Measurements from ENCODE around the gene CCNE1. TPM values are rescaled to one million over a fixed set of nuclear protein-coding genes. Genes with fewer than 3 reads are reported as not detected.

CCNE1 gene
- total RNA-seq, 2 donors from 2014 or later, result 33.3 to 34.9 TPM

GRCh38 chr19:29843180-29844051, 31.6 kb downstream of the CCNE1 start:
- H3K36me3 ChIP-seq (ENCODE audit: control insufficient read depth, insufficient read depth, low read length), result no peaks in the 10 kb centered on the region
- no peak overlapping the region for H3K9ac ChIP-seq (ENCODE audit: extremely low read depth, low read length, poor library complexity, severe bottlenecking)
- Mint-ChIP-seq H3K4me3 (peak overlapping the region; percentile 78), H3K4me1 (peaks cover 6% of the 10 kb centered on the region), H3K27me3 (ENCODE audit: insufficient read depth) (peaks cover 30% of the 10 kb centered on the region), H3K9me3 (no peaks in the 10 kb centered on the region), H3K36me3 (ENCODE audit: low read depth) (no peaks in the 10 kb centered on the region), H3K27ac (peak overlapping the region; percentile 72)
- WGBS, 2 experiments (ENCODE audit: insufficient coverage in 1 of 2, insufficient read length in 1 of 2), result 10 to 19% methylated on average over 32 to 48 of the region's 48 CpGs
- peak overlapping the region; percentile 60 for H3K4me3 ChIP-seq (ENCODE audit: low read length)
- H3K9me3 ChIP-seq (ENCODE audit: control insufficient read depth, low read length), result no peaks in the 10 kb centered on the region
- no peak overlapping the region for H3K27ac ChIP-seq (ENCODE audit: low read depth, low read length)
- DNase-seq, result peak; percentile 71
- no peaks in the 10 kb centered on the region for H3K4me1 ChIP-seq (ENCODE audit: control insufficient read depth, insufficient read depth, low read length)
- TF ChIP-seq CTCF (conservative IDR thresholded peaks at IDR 0.05), result no peak
- peaks cover 28% of the 10 kb centered on the region for H3K27me3 ChIP-seq (ENCODE audit: control insufficient read depth, insufficient read depth, low read length, poor library complexity, severe bottlenecking)

- H3K27ac ChIP-seq (ENCODE audit: low read depth, low read length), result peak overlapping the region; percentile 22
- peaks cover 6% of the 10 kb centered on the region for H3K4me1 Mint-ChIP-seq
- H3K9ac ChIP-seq (ENCODE audit: extremely low read depth, low read length, poor library complexity, severe bottlenecking), result no peak overlapping the region
- H3K9me3 ChIP-seq (ENCODE audit: control insufficient read depth, low read length), result no peaks in the 10 kb centered on the region
- H3K4me3 ChIP-seq (ENCODE audit: low read length), result peak overlapping the region; percentile 89
- H3K27me3 Mint-ChIP-seq (ENCODE audit: insufficient read depth), result peaks cover 36% of the 10 kb centered on the region
- WGBS, 2 experiments (ENCODE audit: insufficient coverage in 1 of 2, insufficient read length in 1 of 2), result 0% methylated on average over 25 to 49 of the region's 49 CpGs
- peak; percentile 99 for DNase-seq
- no peaks in the 10 kb centered on the region for H3K36me3 ChIP-seq (ENCODE audit: control insufficient read depth, insufficient read depth, low read length)
- H3K36me3 Mint-ChIP-seq (ENCODE audit: low read depth), result no peaks in the 10 kb centered on the region
- peak overlapping the region; percentile 88 for H3K27ac Mint-ChIP-seq
- peak overlapping the region; percentile 78 for H3K4me3 Mint-ChIP-seq
- no peaks in the 10 kb centered on the region for H3K4me1 ChIP-seq (ENCODE audit: control insufficient read depth, insufficient read depth, low read length)
- peak; percentile 11 for TF ChIP-seq CTCF (conservative IDR thresholded peaks at IDR 0.05)
- H3K27me3 ChIP-seq (ENCODE audit: control insufficient read depth, insufficient read depth, low read length, poor library complexity, severe bottlenecking), result peaks cover 29% of the 10 kb centered on the region
- H3K9me3 Mint-ChIP-seq, result no peaks in the 10 kb centered on the region
Observed at GRCh38 chr19:29844891-29845573, 33.2 kb downstream of the CCNE1 start.

GRCh38 chr19:29845574-29846176, 33.9 kb downstream of the CCNE1 start:
- 6 to 9% methylated on average over 16 to 22 of the region's 22 CpGs for WGBS, 2 experiments (ENCODE audit: insufficient coverage in 1 of 2, insufficient read length in 1 of 2)
- Histone ChIP-seq H3K9ac (ENCODE audit: extremely low read depth, low read length, poor library complexity, severe bottlenecking) (no peak overlapping the region), H3K9me3 (ENCODE audit: control insufficient read depth, low read length) (no peaks in the 10 kb centered on the region)

More at GRCh38 chr19:29845574-29846176, 33.9 kb downstream of the CCNE1 start:
- peak; percentile 75 for DNase-seq
- Mint-ChIP-seq H3K27me3 (ENCODE audit: insufficient read depth) (peaks cover 32% of the 10 kb centered on the region), H3K9me3 (no peaks in the 10 kb centered on the region), H3K27ac (peak overlapping the region; percentile 88), H3K4me3 (peak overlapping the region; percentile 78), H3K36me3 (ENCODE audit: low read depth) (no peaks in the 10 kb centered on the region), H3K4me1 (peaks cover 6% of the 10 kb centered on the region)
- H3K27ac ChIP-seq (ENCODE audit: low read depth, low read length), result no peak overlapping the region
- peak overlapping the region; percentile 89 for H3K4me3 ChIP-seq (ENCODE audit: low read length)
- H3K36me3 ChIP-seq (ENCODE audit: control insufficient read depth, insufficient read depth, low read length), result no peaks in the 10 kb centered on the region
- TF ChIP-seq CTCF (conservative IDR thresholded peaks at IDR 0.05), result no peak
- H3K4me1 ChIP-seq (ENCODE audit: control insufficient read depth, insufficient read depth, low read length), result no peaks in the 10 kb centered on the region
- H3K27me3 ChIP-seq (ENCODE audit: control insufficient read depth, insufficient read depth, low read length, poor library complexity, severe bottlenecking), result peaks cover 29% of the 10 kb centered on the region

Data from endodermal cell (in vitro differentiated cells).